ENCODE measurements around the gene IGF1.

IGF1 gene

DNA sequence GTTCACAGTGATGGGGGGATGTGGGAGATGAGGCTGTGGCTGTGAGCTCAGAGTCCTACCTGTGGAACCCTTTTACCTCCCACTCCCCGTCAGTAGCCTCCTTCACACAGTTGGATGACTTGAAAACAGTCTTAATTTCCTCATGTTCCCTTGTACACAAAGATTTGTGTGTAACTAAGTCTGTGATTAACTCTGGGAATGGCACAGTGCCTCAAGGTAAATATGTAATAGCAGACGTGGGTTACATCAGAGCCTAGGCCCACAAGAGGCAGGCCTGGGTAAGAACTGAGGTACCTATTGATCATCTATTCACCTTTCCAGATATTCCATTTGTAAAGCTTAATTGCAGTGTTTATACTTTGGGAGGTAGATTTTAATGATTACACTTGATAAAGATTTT is 5.8 kb upstream of the IGF1 start:
- Histone ChIP-seq H3K4me3 (ENCODE audit: low read depth, low read length) (no peak overlapping the region), H3K4me1 (ENCODE audit: control insufficient read depth, insufficient read depth, low read length) (no peaks in the 10 kb centered on the region), H3K36me3 (ENCODE audit: control insufficient read depth in 2 of 2, insufficient read depth in 1 of 2, low read length in 2 of 2) (no peaks in the 10 kb centered on the region), H3K27ac (ENCODE audit: extremely low read depth, low read depth, low read length) (no peak overlapping the region), H3K9me3 (ENCODE audit: control insufficient read depth, insufficient read depth, low read depth, low read length) (no peaks in the 10 kb centered on the region)
- ChIA-PET POLR2A (no interaction called here), CTCF (no interaction called here)
- TF ChIP-seq ZNF416 (tag by site-specific recombination; IDR thresholded peaks at IDR 0.05) (no peak), MYNN (tag by site-specific recombination; IDR thresholded peaks at IDR 0.05; ENCODE audit: borderline replicate concordance) (no peak), ZNF175 (tag by site-specific recombination; IDR thresholded peaks at IDR 0.05) (no peak), ZFHX2 (tag by site-specific recombination; conservative IDR thresholded peaks at IDR 0.05) (no peak), ZNF843 (tag by site-specific recombination; IDR thresholded peaks at IDR 0.05) (no peak), YY1 (tag by site-specific recombination; IDR thresholded peaks at IDR 0.05) (no peak), IKZF3 (tag by site-specific recombination; IDR thresholded peaks at IDR 0.05) (no peak), ZBTB21 (tag by site-specific recombination; IDR thresholded peaks at IDR 0.05) (no peak), ZNF426 (tag by site-specific recombination; IDR thresholded peaks at IDR 0.05) (no peak), ZNF24 (tag by site-specific recombination; IDR thresholded peaks at IDR 0.05) (no peak), HOXD13 (CRISPR knock-in tag; IDR thresholded peaks at IDR 0.05; ENCODE audit: borderline replicate concordance) (no peak), ZNF311 (tag by site-specific recombination; IDR thresholded peaks at IDR 0.05; ENCODE audit: borderline replicate concordance) (no peak), SCRT1 (tag by site-specific recombination; IDR thresholded peaks at IDR 0.05; ENCODE audit: borderline replicate concordance) (no peak), ZNF830 (tag by site-specific recombination; IDR thresholded peaks at IDR 0.05; ENCODE audit: low read depth) (no peak), ZNF585B (tag by site-specific recombination; IDR thresholded peaks at IDR 0.05) (no peak)
- TF ChIP-seq, protein P1, sequence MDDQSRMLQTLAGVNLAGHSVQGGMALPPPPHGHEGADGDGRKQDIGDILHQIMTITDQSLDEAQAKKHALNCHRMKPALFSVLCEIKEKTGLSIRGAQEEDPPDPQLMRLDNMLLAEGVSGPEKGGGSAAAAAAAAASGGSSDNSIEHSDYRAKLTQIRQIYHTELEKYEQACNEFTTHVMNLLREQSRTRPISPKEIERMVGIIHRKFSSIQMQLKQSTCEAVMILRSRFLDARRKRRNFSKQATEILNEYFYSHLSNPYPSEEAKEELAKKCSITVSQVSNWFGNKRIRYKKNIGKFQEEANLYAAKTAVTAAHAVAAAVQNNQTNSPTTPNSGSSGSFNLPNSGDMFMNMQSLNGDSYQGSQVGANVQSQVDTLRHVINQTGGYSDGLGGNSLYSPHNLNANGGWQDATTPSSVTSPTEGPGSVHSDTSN (CRISPR knock-in tag; IDR thresholded peaks at IDR 0.05): no peak
- TF ChIP-seq, protein P2, sequence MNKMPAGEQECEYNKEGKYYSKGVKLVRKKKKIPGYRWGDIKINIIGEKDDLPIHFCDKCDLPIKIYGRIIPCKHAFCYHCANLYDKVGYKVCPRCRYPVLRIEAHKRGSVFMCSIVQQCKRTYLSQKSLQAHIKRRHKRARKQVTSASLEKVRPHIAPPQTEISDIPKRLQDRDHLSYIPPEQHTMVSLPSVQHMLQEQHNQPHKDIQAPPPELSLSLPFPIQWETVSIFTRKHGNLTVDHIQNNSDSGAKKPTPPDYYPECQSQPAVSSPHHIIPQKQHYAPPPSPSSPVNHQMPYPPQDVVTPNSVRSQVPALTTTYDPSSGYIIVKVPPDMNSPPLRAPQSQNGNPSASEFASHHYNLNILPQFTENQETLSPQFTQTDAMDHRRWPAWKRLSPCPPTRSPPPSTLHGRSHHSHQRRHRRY (tag by site-specific recombination; IDR thresholded peaks at IDR 0.05): no peak
- TF ChIP-seq, protein P3, sequence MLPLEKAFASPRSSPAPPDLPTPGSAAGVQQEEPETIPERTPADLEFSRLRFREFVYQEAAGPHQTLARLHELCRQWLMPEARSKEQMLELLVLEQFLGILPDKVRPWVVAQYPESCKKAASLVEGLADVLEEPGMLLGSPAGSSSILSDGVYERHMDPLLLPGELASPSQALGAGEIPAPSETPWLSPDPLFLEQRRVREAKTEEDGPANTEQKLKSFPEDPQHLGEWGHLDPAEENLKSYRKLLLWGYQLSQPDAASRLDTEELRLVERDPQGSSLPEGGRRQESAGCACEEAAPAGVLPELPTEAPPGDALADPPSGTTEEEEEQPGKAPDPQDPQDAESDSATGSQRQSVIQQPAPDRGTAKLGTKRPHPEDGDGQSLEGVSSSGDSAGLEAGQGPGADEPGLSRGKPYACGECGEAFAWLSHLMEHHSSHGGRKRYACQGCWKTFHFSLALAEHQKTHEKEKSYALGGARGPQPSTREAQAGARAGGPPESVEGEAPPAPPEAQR (tag by site-specific recombination; IDR thresholded peaks at IDR 0.05): no peak

DNA sequence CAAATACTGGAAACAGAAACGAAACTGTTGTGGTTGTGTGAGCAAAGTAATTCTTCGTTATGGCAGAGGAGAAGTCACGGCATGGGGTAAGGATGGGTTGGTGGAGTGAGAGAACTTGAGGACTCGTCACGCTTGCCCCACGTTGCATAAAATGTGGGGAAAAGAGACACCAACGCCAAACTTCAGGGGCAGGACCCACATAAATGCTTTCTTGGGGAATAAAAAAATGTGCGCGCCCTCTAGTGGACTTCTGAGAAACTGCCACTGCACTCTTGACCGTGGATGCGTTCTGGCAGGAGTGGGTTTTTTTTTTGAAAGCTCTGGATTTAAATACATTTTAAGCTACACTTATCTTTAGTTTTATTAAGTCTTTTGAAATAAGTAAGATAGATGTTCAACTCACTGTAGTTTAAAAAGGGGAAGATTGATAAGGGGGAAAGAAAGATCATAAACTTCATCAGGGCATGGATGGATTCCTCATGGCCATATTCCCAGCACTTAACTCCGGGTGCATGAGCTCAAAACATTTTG is 4.1 kb upstream of the IGF1 start:
- H3K9me3 ChIP-seq (ENCODE audit: control insufficient read depth, insufficient read depth, low read depth, low read length): no peaks in the 10 kb centered on the region
- no peaks in the 10 kb centered on the region for H3K36me3 ChIP-seq (ENCODE audit: control insufficient read depth in 2 of 2, insufficient read depth in 1 of 2, low read length in 2 of 2)
- H3K4me3 ChIP-seq (ENCODE audit: low read depth, low read length): no peak overlapping the region
- no peaks in the 10 kb centered on the region for H3K4me1 ChIP-seq (ENCODE audit: control insufficient read depth, insufficient read depth, low read length)
- no peak overlapping the region for H3K27ac ChIP-seq (ENCODE audit: extremely low read depth, low read depth, low read length)
- CTCF ChIA-PET: interaction anchor here (0.6 to 2.2 kb wide), 37 partner anchors 9 to 544 kb away, joined by 3 to 8 read pairs (median 3); no protein-coding TSS in a partner anchor
- POLR2A ChIA-PET: no interaction called here
- TF ChIP-seq BCL11B (tag by site-specific recombination; IDR thresholded peaks at IDR 0.05; ENCODE audit: low read depth) (no peak), KLF16 (tag by site-specific recombination; IDR thresholded peaks at IDR 0.05) (no peak), SCRT2 (tag by site-specific recombination; IDR thresholded peaks at IDR 0.05) (no peak), ZNF510 (tag by site-specific recombination; IDR thresholded peaks at IDR 0.05; ENCODE audit: insufficient replicate concordance) (no peak), ZNF146 (tag by site-specific recombination; IDR thresholded peaks at IDR 0.05) (no peak), ZBTB17 (tag by site-specific recombination; IDR thresholded peaks at IDR 0.05) (no peak), ZNF571 (tag by site-specific recombination; IDR thresholded peaks at IDR 0.05) (no peak)
- TF ChIP-seq, protein P4, sequence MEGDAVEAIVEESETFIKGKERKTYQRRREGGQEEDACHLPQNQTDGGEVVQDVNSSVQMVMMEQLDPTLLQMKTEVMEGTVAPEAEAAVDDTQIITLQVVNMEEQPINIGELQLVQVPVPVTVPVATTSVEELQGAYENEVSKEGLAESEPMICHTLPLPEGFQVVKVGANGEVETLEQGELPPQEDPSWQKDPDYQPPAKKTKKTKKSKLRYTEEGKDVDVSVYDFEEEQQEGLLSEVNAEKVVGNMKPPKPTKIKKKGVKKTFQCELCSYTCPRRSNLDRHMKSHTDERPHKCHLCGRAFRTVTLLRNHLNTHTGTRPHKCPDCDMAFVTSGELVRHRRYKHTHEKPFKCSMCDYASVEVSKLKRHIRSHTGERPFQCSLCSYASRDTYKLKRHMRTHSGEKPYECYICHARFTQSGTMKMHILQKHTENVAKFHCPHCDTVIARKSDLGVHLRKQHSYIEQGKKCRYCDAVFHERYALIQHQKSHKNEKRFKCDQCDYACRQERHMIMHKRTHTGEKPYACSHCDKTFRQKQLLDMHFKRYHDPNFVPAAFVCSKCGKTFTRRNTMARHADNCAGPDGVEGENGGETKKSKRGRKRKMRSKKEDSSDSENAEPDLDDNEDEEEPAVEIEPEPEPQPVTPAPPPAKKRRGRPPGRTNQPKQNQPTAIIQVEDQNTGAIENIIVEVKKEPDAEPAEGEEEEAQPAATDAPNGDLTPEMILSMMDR (tag by site-specific recombination; IDR thresholded peaks at IDR 0.05): peak; percentile 48; the same call in 1 of the 2 replicates
- TF ChIP-seq, protein P5, sequence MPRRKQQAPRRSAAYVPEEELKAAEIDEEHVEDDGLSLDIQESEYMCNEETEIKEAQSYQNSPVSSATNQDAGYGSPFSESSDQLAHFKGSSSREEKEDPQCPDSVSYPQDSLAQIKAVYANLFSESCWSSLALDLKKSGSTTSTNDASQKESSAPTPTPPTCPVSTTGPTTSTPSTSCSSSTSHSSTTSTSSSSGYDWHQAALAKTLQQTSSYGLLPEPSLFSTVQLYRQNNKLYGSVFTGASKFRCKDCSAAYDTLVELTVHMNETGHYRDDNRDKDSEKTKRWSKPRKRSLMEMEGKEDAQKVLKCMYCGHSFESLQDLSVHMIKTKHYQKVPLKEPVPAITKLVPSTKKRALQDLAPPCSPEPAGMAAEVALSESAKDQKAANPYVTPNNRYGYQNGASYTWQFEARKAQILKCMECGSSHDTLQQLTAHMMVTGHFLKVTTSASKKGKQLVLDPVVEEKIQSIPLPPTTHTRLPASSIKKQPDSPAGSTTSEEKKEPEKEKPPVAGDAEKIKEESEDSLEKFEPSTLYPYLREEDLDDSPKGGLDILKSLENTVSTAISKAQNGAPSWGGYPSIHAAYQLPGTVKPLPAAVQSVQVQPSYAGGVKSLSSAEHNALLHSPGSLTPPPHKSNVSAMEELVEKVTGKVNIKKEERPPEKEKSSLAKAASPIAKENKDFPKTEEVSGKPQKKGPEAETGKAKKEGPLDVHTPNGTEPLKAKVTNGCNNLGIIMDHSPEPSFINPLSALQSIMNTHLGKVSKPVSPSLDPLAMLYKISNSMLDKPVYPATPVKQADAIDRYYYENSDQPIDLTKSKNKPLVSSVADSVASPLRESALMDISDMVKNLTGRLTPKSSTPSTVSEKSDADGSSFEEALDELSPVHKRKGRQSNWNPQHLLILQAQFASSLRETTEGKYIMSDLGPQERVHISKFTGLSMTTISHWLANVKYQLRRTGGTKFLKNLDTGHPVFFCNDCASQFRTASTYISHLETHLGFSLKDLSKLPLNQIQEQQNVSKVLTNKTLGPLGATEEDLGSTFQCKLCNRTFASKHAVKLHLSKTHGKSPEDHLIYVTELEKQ (tag by site-specific recombination; IDR thresholded peaks at IDR 0.05; ENCODE audit: borderline replicate concordance): no peak

All from HEK293 (cell line).